Stromal cell of bone marrow (primary cell): ENCODE data around the gene NEK1.

ENCODE experiments used
- DNase-seq: peaks from one replicate; pipeline ENCODE4 v3.0.0-alpha.2; 2012; ENCODE audit warnings: low read depth

NEK1 gene

GRCh38 chr4:169611991-169612870 is at the start of gene NEK1:
Gene NEK1, minus strand, starts transcription at chr4:169612583. Its CDS starts 9,953 bp downstream, at chr4:169602630.
- DNase-seq, result peak; percentile 78

- no peak for DNase-seq
Observed at GRCh38 chr4:169661761-169662160, 49.4 kb upstream of the NEK1 start.

GRCh38 chr4:169660929-169661328 is 48.5 kb upstream of the NEK1 start:
- no peak for DNase-seq

GRCh38 chr4:169659716-169660670 is 47.6 kb upstream of the NEK1 start:
- peak; percentile 99 for DNase-seq

GRCh38 chr4:169658975-169659715 is 46.8 kb upstream of the NEK1 start:
- no peak for DNase-seq

- no peak for DNase-seq
Observed at GRCh38 chr4:169658196-169658595, 45.8 kb upstream of the NEK1 start.

- no peak for DNase-seq
Observed at GRCh38 chr4:169657470-169658107, 45.2 kb upstream of the NEK1 start.

GRCh38 chr4:169655401-169655800 is 43.0 kb upstream of the NEK1 start:
- DNase-seq, result no peak

GRCh38 chr4:169652535-169652934 is 40.2 kb upstream of the NEK1 start:
- DNase-seq, result no peak

- DNase-seq, result no peak
Observed at GRCh38 chr4:169650227-169650936, 38.0 kb upstream of the NEK1 start.

- DNase-seq, result no peak
Observed at GRCh38 chr4:169649545-169650226, 37.3 kb upstream of the NEK1 start.

- no peak for DNase-seq
Observed at GRCh38 chr4:169645627-169646026, 33.2 kb upstream of the NEK1 start.

GRCh38 chr4:169644802-169645201 is 32.4 kb upstream of the NEK1 start:
- DNase-seq, result no peak

GRCh38 chr4:169640261-169640870 is 28.0 kb upstream of the NEK1 start:
- peak; percentile 86 for DNase-seq

GRCh38 chr4:169634975-169635374 is 22.6 kb upstream of the NEK1 start:
- DNase-seq, result no peak

GRCh38 chr4:169632896-169633295 is 20.5 kb upstream of the NEK1 start:
- no peak for DNase-seq

- no peak for DNase-seq
Observed at GRCh38 chr4:169630069-169630468, 17.7 kb upstream of the NEK1 start.

- no peak for DNase-seq
Observed at GRCh38 chr4:169628579-169628978, 16.2 kb upstream of the NEK1 start.

- no peak for DNase-seq
Observed at GRCh38 chr4:169627307-169627706, 14.9 kb upstream of the NEK1 start.
